HepG2 (cell line): ENCODE results near the gene BMF. TPM values are rescaled to one million over a fixed set of nuclear protein-coding genes. Genes with fewer than 3 reads are reported as not detected.

ENCODE experiments used
- ATAC-seq: fragments of 200-7000 bp; cut with Tn5 transposase; 3 replicates; pipeline ENCODE4 v1.9.1; 2020; ENCODE audit warnings: mild to moderate bottlenecking, moderate library complexity
- BruUV-seq: library from RNA; stranded (reverse); fragments of 400-500 nt; replicated peaks from 2 replicates; lab custom pipeline; 2021; lab: Mats Ljungman, UMichigan
- CTCF ChIA-PET: fragments of 300-600 bp; formaldehyde crosslinking; extraction: SDS; loops from one replicate; lab custom pipeline; 2021; ENCODE audit warnings: low total read pairs, inconsistent platforms, low intra/inter-chr PET ratio; lab: Yijun Ruan, JAX
- POLR2A ChIA-PET: fragments of 350-600 bp; sonication (Branson Sonifier 250); formaldehyde crosslinking; loops from one replicate; lab custom pipeline; 2020; ENCODE audit warnings: antibody characterized with exemption, inconsistent platforms; lab: Yijun Ruan, JAX
- DNase-seq: peaks from one replicate; pipeline ENCODE4 v3.0.0-alpha.2; 2015; ENCODE audit warnings: low spot score
- FAIRE-seq: peaks from 3 replicates; lab custom pipeline; 2011; peaks lifted over from hg19 to GRCh38; lab: Jason Lieb, UNC
- H2AFZ ChIP-seq: one replicate; pipeline ENCODE4 v1.6.1; 2011; ENCODE audit warnings: low read length, inconsistent platforms
- H3K27ac ChIP-seq: fragments of 300-600 bp; 3 replicates; pipeline ENCODE4 v1.8.0; 2011; ENCODE audit warnings: mixed run types, mild to moderate bottlenecking, mixed read lengths, low read length, inconsistent platforms; ENCODE audit not compliant: insufficient read depth; ENCODE audit errors: extremely low read length
- H3K27me3 ChIP-seq, 2 experiments: fragments of 200-600 bp in 1 of 2; 2 replicates in 1 of 2; 3 replicates in 1 of 2; pipeline versions ENCODE4 v1.6.0 to v1.8.0; 2011; ENCODE audit warnings: low read length in 2 of 2, mild to moderate bottlenecking in 2 of 2, moderate library complexity in 2 of 2, inconsistent platforms in 1 of 2; ENCODE audit not compliant: insufficient read depth in 2 of 2, control insufficient read depth in 1 of 2
- H3K36me3 ChIP-seq, 2 experiments: fragments of 200-600 bp in 1 of 2; replicated peaks in 1 of 2; 2 replicates in 1 of 2; 3 replicates in 1 of 2; pipeline versions ENCODE4 v1.5.1 to v1.8.0; 2011; ENCODE audit warnings: low read length in 2 of 2, inconsistent platforms in 1 of 2; ENCODE audit not compliant: insufficient read depth in 2 of 2, control insufficient read depth in 1 of 2
- H3K4me1 ChIP-seq: 2 replicates; pipeline ENCODE4 v1.5.1; 2012; ENCODE audit warnings: low read length, inconsistent platforms; ENCODE audit not compliant: insufficient read depth
- H3K4me2 ChIP-seq: 2 replicates; pipeline ENCODE4 v1.6.0; 2011; ENCODE audit warnings: low read depth, low read length, inconsistent platforms
- H3K4me3 ChIP-seq, 3 experiments: fragments of 200-600 bp in 1 of 3; sonication (generic), shearing (Covaris generic) in 1 of 3; replicated peaks in 1 of 3; 2 replicates each; pipeline ENCODE4 v1.5.1; 2011 to 2016; ENCODE audit warnings: low read length in 3 of 3, inconsistent platforms in 2 of 3, low read depth in 2 of 3, mild to moderate bottlenecking in 2 of 3, control low read depth in 1 of 3, mixed read lengths in 1 of 3; ENCODE audit not compliant: insufficient read depth in 1 of 3
- H3K79me2 ChIP-seq: one replicate; pipeline ENCODE4 v1.6.1; 2011; ENCODE audit warnings: low read length, inconsistent platforms; ENCODE audit not compliant: insufficient read depth
- H3K9ac ChIP-seq: 2 replicates; pipeline ENCODE4 v1.6.0; 2011; ENCODE audit warnings: mild to moderate bottlenecking, low read depth, low read length, inconsistent platforms; ENCODE audit not compliant: insufficient read depth
- H3K9me3 ChIP-seq: 2 replicates; pipeline ENCODE4 v1.5.1; 2012; ENCODE audit warnings: mild to moderate bottlenecking, low read length
- H4K20me1 ChIP-seq: 2 replicates; pipeline ENCODE4 v1.6.0; 2011; ENCODE audit warnings: inconsistent platforms, mild to moderate bottlenecking, low read length, moderate library complexity; ENCODE audit not compliant: insufficient read depth
- CTCF ChIP-seq: sonication (generic); formaldehyde crosslinking; IDR thresholded peaks from 2 replicates; pipeline ENCODE4 v1.5.0; 2020; ENCODE audit warnings: mild to moderate bottlenecking, missing genetic modification reagents, moderate library complexity
- FOXA3 ChIP-seq: IDR thresholded peaks from 2 replicates; pipeline ENCODE4 v1.6.1; 2016; ENCODE audit warnings: missing genetic modification reagents, missing compliant biosample characterization
- JARID2 ChIP-seq: sonication (generic); formaldehyde crosslinking; IDR thresholded peaks from 2 replicates; pipeline ENCODE4 v1.8.1; 2023; ENCODE audit warnings: missing genetic modification reagents, inconsistent platforms; ENCODE audit not compliant: insufficient replicate concordance
- RAD21 ChIP-seq: fragments of 450-650 bp; formaldehyde crosslinking; IDR thresholded peaks from 2 replicates; pipeline ENCODE4 v1.5.0; 2020; ENCODE audit warnings: mild to moderate bottlenecking
- RARA ChIP-seq: IDR thresholded peaks from 2 replicates; pipeline ENCODE4 v1.6.1; 2016; ENCODE audit warnings: missing genetic modification reagents, missing compliant biosample characterization
- STAG1 ChIP-seq: sonication (generic); formaldehyde crosslinking; IDR thresholded peaks from 2 replicates; pipeline ENCODE4 v1.4.0; 2020; ENCODE audit warnings: missing genetic modification reagents
- TSC22D2 ChIP-seq: sonication (generic); formaldehyde crosslinking; IDR thresholded peaks from 2 replicates; pipeline ENCODE4 v1.5.1; 2020; ENCODE audit warnings: missing genetic modification reagents, mild to moderate bottlenecking, borderline replicate concordance
- ZBTB38 ChIP-seq: sonication (generic); formaldehyde crosslinking; IDR thresholded peaks from 2 replicates; pipeline ENCODE4 v1.5.1; 2020; ENCODE audit warnings: mild to moderate bottlenecking, missing genetic modification reagents
- ZFP36 ChIP-seq: fragments of 150-350 bp; IDR thresholded peaks from 2 replicates; pipeline ENCODE4 v1.6.1; 2018; ENCODE audit warnings: borderline replicate concordance, low read length, low read depth; ENCODE audit not compliant: partially characterized antibody
- ZNF234 ChIP-seq: sonication (generic); formaldehyde crosslinking; conservative IDR thresholded peaks from 2 replicates; pipeline ENCODE4 v1.5.1; 2020; ENCODE audit warnings: mild to moderate bottlenecking, missing genetic modification reagents
- WGBS: methylation state at CpG from one replicate; pipeline ENCODE4 v1.1.6; 2017; ENCODE audit warnings: low lambda C conversion rate; 5-methylcytosine and 5-hydroxymethylcytosine counted together
- in situ Hi-C: cut with HindIII; loops from 2 replicates; pipeline ENCODE4 v1.10.0; 2017; ENCODE audit warnings: low pct_unique_long_range_greater_than_20kb; ENCODE audit not compliant: extremely low pct_ligation_motif_present
- intact Hi-C: fragments of 100-400 bp; cut with micrococcal nuclease; formaldehyde crosslinking; loops from one replicate; pipeline ENCODE4 v1.10.0; 2022; ENCODE audit not compliant: unreplicated experiment
- polyA plus RNA-seq, 8 experiments: library from polyadenylated mRNA; depleted of rRNA in 3 of 8; stranded (reverse) in 7 of 8; unstranded in 1 of 8; fragments of >200 nt; fragmentation: Illumina TruSeq in 4 of 8; extraction: Trizol in 4 of 8; gene quantifications; 2 replicates each; pipeline versions ENCODE4 v1.2.1 to v1.2.3, GENCODE V29; 2011 to 2016; ENCODE audit warnings: low read depth in 4 of 8, missing spikeins in 1 of 8, mixed read lengths in 1 of 8; ENCODE audit not compliant: insufficient read depth in 1 of 8
- total RNA-seq, 5 experiments: library from RNA; depleted of rRNA; stranded (reverse); fragments of >200 nt; fragmentation: Illumina TruSeq; extraction: Trizol; gene quantifications; 2 replicates each; pipeline ENCODE4 v1.2.3, GENCODE V29; 2016; ENCODE audit warnings: low read depth in 1 of 5

BMF gene
- total and polyA plus RNA-seq, 2 of the 13 experiments (the other 11 are each of a cell fraction or from before 2014, with no cell fraction given): 8.7 to 15.9 TPM

- no peak overlapping the region for H3K4me3 ChIP-seq
- no peak overlapping the region for H3K9ac ChIP-seq
- H3K79me2 ChIP-seq: no peaks in the 10 kb centered on the region
- H3K27me3 ChIP-seq: no peaks in the 10 kb centered on the region
- DNase-seq (no peak), FAIRE-seq (no peak), ATAC-seq (no peak)
- in situ Hi-C loops (no loop called here), intact Hi-C loops (no loop called here)
- peaks cover 15% of the 10 kb centered on the region for H3K4me1 ChIP-seq
- peaks cover 0 to 2% of the 10 kb centered on the region in 2 experiments; a peak in 1 of 5 replicates for H3K36me3 ChIP-seq
- H2AFZ ChIP-seq: no peak overlapping the region
- BruUV-seq: no TSS peak
- H3K9me3 ChIP-seq: no peaks in the 10 kb centered on the region
- TF ChIP-seq JARID2 (CRISPR knock-in tag) (no peak), RARA (CRISPR knock-in tag) (no peak), ZFP36 (peak; percentile 31), STAG1 (CRISPR knock-in tag) (peak; percentile 58), CTCF (CRISPR knock-in tag) (peak; percentile 40), FOXA3 (no peak), RAD21 (0 out of 2 replicates have a peak, but pooled peaks have one; percentile 40), TSC22D2 (CRISPR knock-in tag) (no peak), ZNF234 (no peak), ZBTB38 (no peak)
- WGBS: 77% methylated on average over 12 of the region's 12 CpGs
- CTCF ChIA-PET: no interaction called here
- H3K4me2 ChIP-seq: no peak overlapping the region
- H4K20me1 ChIP-seq: no peaks in the 10 kb centered on the region
- H3K27ac ChIP-seq: no peak overlapping the region
- POLR2A ChIA-PET: interaction anchor here (0.9 to 2.3 kb wide), 2 partner anchors 28 to 56 kb away, joined by 3 to 7 read pairs; no protein-coding TSS in a partner anchor
Observed at GRCh38 chr15:40053079-40053830, 55.4 kb downstream of the BMF start.
